ENCODE results near the gene NCK1.
A peak's percentile ranks its signal among the peaks of the same experiment; 100 is the strongest.
"Not testable (repeated sequence)": the region's sequence is repeated elsewhere in the genome, so short reads cannot be mapped to it uniquely, and the experiment has no call there.

The NCK1 gene

DNA sequence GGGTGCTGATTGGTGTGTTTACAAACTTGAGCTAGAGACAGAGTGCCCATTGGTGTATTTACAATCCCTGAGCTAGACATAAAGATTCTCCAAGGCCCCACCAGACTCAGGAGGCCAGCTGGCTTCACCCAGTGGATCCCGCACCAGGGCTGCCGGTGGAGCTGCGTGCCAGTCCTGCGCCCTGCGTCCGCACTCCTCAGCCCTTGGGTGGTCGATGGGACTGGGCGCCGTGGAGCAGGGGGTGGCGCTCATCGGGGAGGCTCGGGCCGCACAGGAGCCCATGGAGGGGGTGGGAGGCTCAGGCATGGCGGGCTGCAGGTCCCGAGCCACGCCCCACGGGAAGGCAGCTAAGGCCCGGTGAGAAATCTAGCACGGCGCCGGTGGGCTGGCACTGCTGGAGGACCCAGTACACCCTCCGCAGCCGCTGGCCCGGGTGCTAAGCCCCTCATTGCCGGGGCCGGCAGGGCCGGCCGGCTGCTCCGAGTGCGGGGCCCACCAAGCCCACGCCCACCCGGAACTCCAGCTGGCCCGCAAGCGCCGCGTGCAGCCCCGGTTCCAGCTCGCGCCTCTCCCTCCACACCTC lies 125.5 kb downstream of the NCK1 start:
- DNase-seq (ENCODE audit: low spot score): not testable (repeated sequence)

DNA sequence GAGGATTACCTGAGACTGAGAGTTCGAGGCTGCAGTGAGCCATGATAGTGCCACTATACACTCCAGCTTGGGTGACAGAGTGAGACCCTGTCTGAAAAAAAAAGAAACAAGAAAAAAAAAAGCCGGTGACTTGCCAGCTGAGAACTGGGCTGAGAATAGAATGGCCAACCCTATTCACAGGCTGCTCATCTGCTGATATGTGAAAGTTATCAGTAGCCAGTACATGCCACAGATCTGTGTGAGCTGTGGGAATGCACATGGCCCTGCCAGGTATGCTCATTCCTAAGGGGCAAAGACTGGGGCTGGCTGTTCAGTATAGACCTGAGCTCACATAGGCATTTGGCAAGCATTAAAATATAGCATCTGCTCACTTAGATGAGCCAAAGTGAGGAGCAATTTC lies 126.6 kb downstream of the NCK1 start:
- no peak for DNase-seq (ENCODE audit: low spot score)

DNA sequence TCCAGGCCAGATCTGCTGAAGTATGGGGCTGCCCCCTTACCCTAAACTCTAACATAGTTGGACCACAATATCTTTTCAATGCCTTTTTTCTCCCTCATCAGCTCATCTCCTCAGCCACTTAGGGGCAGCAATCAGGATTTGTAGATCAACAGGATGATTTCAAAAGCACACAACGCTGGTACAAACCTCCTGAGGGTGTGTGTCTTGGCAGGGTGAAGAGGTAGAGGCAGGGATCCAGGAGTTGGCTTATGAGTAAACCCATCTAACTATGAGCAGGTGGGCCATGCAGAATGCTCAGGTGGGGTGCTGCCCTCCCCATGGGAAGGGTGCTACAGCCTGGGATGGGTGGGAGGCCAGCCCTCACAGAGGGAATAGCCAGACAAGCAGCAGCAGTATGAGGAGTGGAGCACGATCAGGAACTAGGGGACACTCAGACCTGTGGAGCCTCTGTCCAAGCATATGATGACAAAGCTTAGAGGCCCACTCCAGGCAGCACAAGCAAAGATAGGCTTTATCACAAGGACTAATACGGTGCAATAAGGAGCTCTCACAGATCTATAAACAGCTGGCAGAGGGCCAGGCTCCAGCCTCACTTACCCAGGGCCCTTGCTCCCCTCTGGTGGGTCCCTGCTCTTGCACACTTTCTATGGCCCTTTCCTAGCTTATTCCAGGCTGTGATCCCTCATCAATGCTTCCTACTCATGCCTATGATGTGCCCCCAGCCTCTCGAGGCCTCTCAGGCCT lies 127.9 kb downstream of the NCK1 start:
- DNase-seq (ENCODE audit: low spot score): no peak

DNA sequence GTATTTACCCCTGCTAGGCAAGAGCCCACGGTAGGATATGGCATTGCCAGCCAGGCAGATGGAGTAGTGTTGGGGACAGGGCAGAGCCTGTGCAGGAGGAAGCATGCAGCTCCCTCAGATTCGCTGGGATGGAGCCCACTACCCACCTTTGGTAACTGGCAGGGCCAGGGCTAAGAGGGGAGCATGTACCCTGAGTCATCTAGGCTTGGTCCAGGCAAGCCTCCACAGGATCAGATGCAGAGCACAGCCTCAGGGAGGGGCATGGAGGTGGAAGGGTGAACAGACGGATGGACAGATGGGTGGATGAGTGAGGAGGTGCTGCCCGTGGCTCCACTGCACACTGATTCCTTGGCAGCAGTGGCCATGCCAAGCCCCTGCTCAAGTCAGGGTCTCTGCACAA lies 128.8 kb downstream of the NCK1 start:
- DNase-seq (ENCODE audit: low spot score): no peak

DNA sequence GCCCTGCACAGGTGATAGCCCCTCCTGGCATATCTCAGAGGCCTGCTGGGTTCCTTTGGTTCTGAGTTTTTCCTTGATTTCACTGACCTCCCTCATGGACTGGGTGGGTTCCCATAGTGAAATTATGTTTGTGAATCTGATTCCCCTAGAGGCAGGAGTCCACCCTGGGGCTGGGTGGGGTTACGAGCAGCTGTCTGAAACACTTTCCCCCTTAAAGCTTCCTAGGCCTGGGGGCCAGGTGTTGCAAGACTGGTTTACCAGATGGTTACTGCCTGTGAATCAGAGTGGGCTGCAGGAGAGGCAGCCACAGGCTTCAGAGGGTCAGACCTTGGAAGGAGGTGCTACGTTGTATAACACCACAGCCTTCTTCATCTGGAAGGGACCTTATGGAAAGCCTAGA lies 130.1 kb downstream of the NCK1 start:
- no peak for DNase-seq (ENCODE audit: low spot score)

DNA sequence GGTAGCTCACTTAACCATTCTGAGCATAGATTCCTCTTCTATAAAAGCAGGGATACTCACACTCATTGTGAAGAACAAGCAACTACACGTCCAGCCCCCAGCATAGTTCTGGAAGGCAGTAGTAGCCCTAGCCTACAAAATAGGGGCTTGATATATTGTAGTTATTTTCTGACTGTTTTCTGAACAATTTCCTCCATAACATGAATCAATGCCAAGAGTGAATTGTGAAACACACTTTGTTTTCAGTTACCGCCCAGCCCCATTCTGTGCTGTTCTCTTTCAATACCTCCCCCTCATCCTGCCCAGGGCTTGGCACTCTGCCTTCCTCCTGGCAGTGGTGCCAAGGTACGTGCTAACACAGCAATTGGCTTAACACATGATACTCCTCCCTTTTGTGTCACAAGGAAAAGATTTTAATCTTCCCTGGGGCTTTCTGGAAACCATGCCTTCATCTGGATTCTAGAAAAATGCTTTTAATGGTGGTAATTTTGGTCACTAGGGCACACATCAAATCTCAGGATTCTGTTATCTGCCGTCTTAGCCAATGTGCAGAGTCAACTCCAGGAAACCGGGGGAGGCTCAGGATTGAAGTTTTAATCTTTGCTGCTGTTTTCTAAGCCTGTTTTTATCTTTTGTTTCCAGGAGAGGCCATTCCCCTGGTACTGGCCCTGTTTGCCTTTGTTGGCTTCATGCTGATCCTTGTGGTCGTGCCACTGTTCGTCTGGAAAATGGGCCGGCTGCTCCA lies 132.9 kb downstream of the NCK1 start:
- DNase-seq (ENCODE audit: low spot score): peak; percentile 92

DNA sequence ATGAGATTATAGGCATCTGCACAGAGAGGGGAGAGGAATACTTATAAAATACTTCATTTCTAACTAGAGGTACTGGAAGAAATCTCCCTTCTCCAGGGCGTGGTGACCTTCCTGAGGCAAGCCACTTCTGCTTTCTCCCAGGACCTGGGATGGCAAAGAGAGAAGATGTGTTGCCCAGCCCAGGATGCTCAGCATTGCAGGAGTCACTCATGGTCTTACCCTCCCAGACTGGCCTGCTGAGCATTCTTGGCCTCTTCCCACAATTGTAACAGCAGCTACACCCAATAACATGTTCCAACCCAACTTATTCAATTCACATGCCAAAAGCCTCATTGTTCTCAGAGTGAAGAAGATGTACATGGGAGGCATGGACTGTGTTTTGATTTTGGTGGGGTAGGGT lies 133.6 kb downstream of the NCK1 start:
- peak; percentile 39 for DNase-seq (ENCODE audit: low spot score)

Data from AG20443 (cell line).